ENCODE results near the gene RGS14. TPM values are rescaled to one million over a fixed set of nuclear protein-coding genes. Genes with fewer than 3 reads are reported as not detected.

The RGS14 gene
- polyA plus RNA-seq, 6 donors from 2014 or later = 16.6 to 41.1 (median 23.2) TPM

GRCh38 chr5:177421062-177421798, 63.5 kb downstream of the RGS14 start:
- DNase-seq = no peak
- H3K27me3 Mint-ChIP-seq = no peaks in the 10 kb centered on the region
- H3K4me3 Mint-ChIP-seq = no peak overlapping the region
- no peak for ATAC-seq (ENCODE audit: low read depth in 2 of 2)
- H3K36me3 Mint-ChIP-seq = no peaks in the 10 kb centered on the region
- H3K27ac Mint-ChIP-seq = peak overlapping the region in 1 of 6 donors; percentile 69
- H3K4me1 Mint-ChIP-seq = peaks cover 8 to 13% (median 10%) of the 10 kb centered on the region in 3 donors
- no peaks in the 10 kb centered on the region for H3K9me3 Mint-ChIP-seq

Other genes starting within 250 kb of the RGS14 start
- 10 to 100 TPM; 32.4 to 87.7 (median 46.1) TPM for gene NSD1, start 224.2 kb upstream of the RGS14 start, polyA plus RNA-seq (ENCODE audit: low read depth in 6 of 6)
- 10 to 100 TPM; 33.0 to 79.5 (median 47.3) TPM for gene RAB24, start 54.2 kb upstream of the RGS14 start, polyA plus RNA-seq (ENCODE audit: low read depth in 6 of 6)
- 100 to 1,000 TPM; 162 to 227 (median 176) TPM for gene PRELID1, start 54.1 kb upstream of the RGS14 start, polyA plus RNA-seq (ENCODE audit: low read depth in 6 of 6)
- 1 to 10 TPM in 4 of 6 donors, under 1 TPM in 2; 0.52 to 2.3 (median 1.4) TPM for gene MXD3, start 46.0 kb upstream of the RGS14 start, polyA plus RNA-seq (ENCODE audit: low read depth in 6 of 6)
- 100 to 1,000 TPM; 182 to 243 (median 191) TPM for gene LMAN2, start 6.3 kb upstream of the RGS14 start, polyA plus RNA-seq (ENCODE audit: low read depth in 6 of 6)
- not detected for gene SLC34A1, start 26.5 kb downstream of the RGS14 start, polyA plus RNA-seq (ENCODE audit: low read depth in 6 of 6)
- gene PFN3, start 42.7 kb downstream of the RGS14 start, polyA plus RNA-seq (ENCODE audit: low read depth in 6 of 6) = not detected
- 1 to 10 TPM in 1 of 6 donors, under 1 TPM in 2, not detected in 3; 0.56 to 1.4 (median 0.57) TPM for gene F12, start 51.6 kb downstream of the RGS14 start, polyA plus RNA-seq (ENCODE audit: low read depth in 6 of 6)
- 100 to 1,000 TPM in 2 of 6 donors, 10 to 100 TPM in 4; 66.5 to 178 (median 98.1) TPM for gene GRK6, start 68.8 kb downstream of the RGS14 start, polyA plus RNA-seq (ENCODE audit: low read depth in 6 of 6)
- 10 to 100 TPM; 16.2 to 39.5 (median 25.7) TPM for gene PRR7, start 88.9 kb downstream of the RGS14 start, polyA plus RNA-seq (ENCODE audit: low read depth in 6 of 6)
- 1 to 10 TPM in 1 of 6 donors, under 1 TPM in 3, not detected in 2; 0.31 to 1.9 (median 0.65) TPM for gene DBN1, start 115.7 kb downstream of the RGS14 start, polyA plus RNA-seq (ENCODE audit: low read depth in 6 of 6)
- 1 to 10 TPM; 1.5 to 6.0 (median 3.9) TPM for gene PDLIM7, start 139.7 kb downstream of the RGS14 start, polyA plus RNA-seq (ENCODE audit: low read depth in 6 of 6)
- 10 to 100 TPM; 12.7 to 47.7 (median 38.1) TPM for gene DOK3, start 151.9 kb downstream of the RGS14 start, polyA plus RNA-seq (ENCODE audit: low read depth in 6 of 6)
- 10 to 100 TPM; 25.8 to 72.8 (median 43.0) TPM for gene DDX41, start 159.0 kb downstream of the RGS14 start, polyA plus RNA-seq (ENCODE audit: low read depth in 6 of 6)
- 1 to 10 TPM; 2.9 to 6.8 (median 4.6) TPM for gene FAM193B, start 196.6 kb downstream of the RGS14 start, polyA plus RNA-seq (ENCODE audit: low read depth in 6 of 6)
- 100 to 1,000 TPM in 3 of 6 donors, 10 to 100 TPM in 3; 86.8 to 108 (median 99.4) TPM for gene TMED9, start 234.3 kb downstream of the RGS14 start, polyA plus RNA-seq (ENCODE audit: low read depth in 6 of 6)
- 10 to 100 TPM; 22.7 to 29.6 (median 27.5) TPM for gene B4GALT7, start 242.2 kb downstream of the RGS14 start, polyA plus RNA-seq (ENCODE audit: low read depth in 6 of 6)